Liver (tissue), 9 donors: ENCODE data around the gene RAB11A. TPM values are rescaled to one million over a fixed set of nuclear protein-coding genes. Genes with fewer than 3 reads are reported as not detected.

ENCODE experiments used
- DNase-seq: peaks from one replicate; pipeline ENCODE4 v3.0.0-alpha.2; 2017; ENCODE audit warnings: low spot score
- H3K27ac ChIP-seq, 2 donors: one replicate each; pipeline ENCODE4 v1.7.0; 2013; ENCODE audit warnings: inconsistent platforms in 2 of 2, low read length in 2 of 2, control low read depth in 1 of 2, low read depth in 1 of 2, mild to moderate bottlenecking in 1 of 2
- H3K27me3 ChIP-seq, 4 donors: one replicate each; pipeline versions ENCODE4 v1.6.1 to v1.7.0; 2013; ENCODE audit warnings: low read length in 3 of 4, inconsistent platforms in 1 of 4, mild to moderate bottlenecking in 1 of 4, moderate library complexity in 1 of 4; ENCODE audit not compliant: control insufficient read depth in 4 of 4, insufficient read depth in 4 of 4
- H3K36me3 ChIP-seq, 4 donors: one replicate each; pipeline versions ENCODE4 v1.6.1 to v1.7.0; 2013; ENCODE audit warnings: low read length in 3 of 4, mild to moderate bottlenecking in 3 of 4, low read depth in 1 of 4, moderate library complexity in 1 of 4; ENCODE audit not compliant: control insufficient read depth in 4 of 4, insufficient read depth in 3 of 4
- H3K4me1 ChIP-seq, 4 donors: one replicate each; pipeline versions ENCODE4 v1.6.1 to v1.7.0; 2013; ENCODE audit warnings: low read length in 3 of 4, mild to moderate bottlenecking in 3 of 4, moderate library complexity in 1 of 4; ENCODE audit not compliant: control insufficient read depth in 4 of 4, insufficient read depth in 4 of 4
- H3K4me3 ChIP-seq, 3 donors: one replicate each; pipeline versions ENCODE4 v1.6.1 to v1.7.0; 2013; ENCODE audit warnings: low read length in 3 of 3, control low read depth in 1 of 3, low read depth in 1 of 3, mild to moderate bottlenecking in 1 of 3
- H3K9ac ChIP-seq, 2 donors: one replicate each; pipeline ENCODE4 v1.7.0; 2013; ENCODE audit warnings: low read length in 2 of 2, mild to moderate bottlenecking in 2 of 2, moderate library complexity in 2 of 2, control low read depth in 1 of 2, low read depth in 1 of 2
- H3K9me3 ChIP-seq, 4 donors: one replicate each; pipeline versions ENCODE4 v1.6.1 to v1.7.0; 2013; ENCODE audit warnings: low read length in 3 of 4; ENCODE audit not compliant: control insufficient read depth in 4 of 4
- ATF3 ChIP-seq: IDR thresholded peaks from 2 replicates; pipeline ENCODE4 v1.6.1; 2016; ENCODE audit warnings: antibody characterized with exemption
- CTCF ChIP-seq: fragments of 150-350 bp; IDR thresholded peaks from 2 replicates; pipeline ENCODE4 v1.5.1; 2017; ENCODE audit warnings: improper control_type of control experiment, low read depth, low read length; ENCODE audit not compliant: missing input control
- EGR1 ChIP-seq, 2 donors: IDR thresholded peaks; 2 replicates each; pipeline ENCODE4 v1.6.1; 2016 to 2018; ENCODE audit warnings: antibody characterized with exemption in 2 of 2, low read depth in 2 of 2
- FOXA1 ChIP-seq: IDR thresholded peaks from 2 replicates; pipeline ENCODE4 v1.6.1; 2016; ENCODE audit warnings: antibody characterized with exemption
- FOXA2 ChIP-seq: IDR thresholded peaks from 2 replicates; pipeline ENCODE4 v1.6.1; 2016; ENCODE audit warnings: antibody characterized with exemption
- GABPA ChIP-seq, 2 donors: IDR thresholded peaks in 1 of 2; conservative IDR thresholded peaks in 1 of 2; 2 replicates each; pipeline ENCODE4 v1.6.1; 2016; ENCODE audit warnings: antibody characterized with exemption in 2 of 2, mild to moderate bottlenecking in 1 of 2, moderate library complexity in 1 of 2
- HNF4A ChIP-seq, 2 donors: conservative IDR thresholded peaks; 2 replicates each; pipeline ENCODE4 v1.6.1; 2016; ENCODE audit warnings: antibody characterized with exemption in 2 of 2, mild to moderate bottlenecking in 2 of 2
- HNF4G ChIP-seq: IDR thresholded peaks from 2 replicates; pipeline ENCODE4 v1.6.1; 2016; ENCODE audit warnings: antibody characterized with exemption
- JUND ChIP-seq, 2 donors: IDR thresholded peaks; 2 replicates each; pipeline ENCODE4 v1.6.1; 2016; ENCODE audit warnings: antibody characterized with exemption in 2 of 2
- MAX ChIP-seq: IDR thresholded peaks from 2 replicates; pipeline ENCODE4 v1.6.1; 2016; ENCODE audit warnings: antibody characterized with exemption
- NR2F2 ChIP-seq: IDR thresholded peaks from 2 replicates; pipeline ENCODE4 v1.6.1; 2016; ENCODE audit warnings: antibody characterized with exemption
- RAD21 ChIP-seq, 2 donors: IDR thresholded peaks; 2 replicates each; pipeline ENCODE4 v1.6.1; 2016; ENCODE audit warnings: antibody characterized with exemption in 2 of 2, mild to moderate bottlenecking in 2 of 2
- REST ChIP-seq: IDR thresholded peaks from 2 replicates; pipeline ENCODE4 v1.6.1; 2016; ENCODE audit warnings: antibody characterized with exemption, mild to moderate bottlenecking
- RXRA ChIP-seq, 2 donors: IDR thresholded peaks; 2 replicates each; pipeline ENCODE4 v1.6.1; 2017 to 2018; ENCODE audit warnings: antibody characterized with exemption in 2 of 2, mild to moderate bottlenecking in 1 of 2
- SP1 ChIP-seq: IDR thresholded peaks from 2 replicates; pipeline ENCODE4 v1.6.1; 2018; ENCODE audit warnings: antibody characterized with exemption, mild to moderate bottlenecking
- TAF1 ChIP-seq: conservative IDR thresholded peaks from 2 replicates; pipeline ENCODE4 v1.6.1; 2016; ENCODE audit warnings: antibody characterized with exemption, mild to moderate bottlenecking
- YY1 ChIP-seq: IDR thresholded peaks from 2 replicates; pipeline ENCODE4 v1.6.1; 2016; ENCODE audit warnings: antibody characterized with exemption, mild to moderate bottlenecking
- ZBTB33 ChIP-seq: IDR thresholded peaks from 2 replicates; pipeline ENCODE4 v1.6.1; 2016; ENCODE audit warnings: antibody characterized with exemption
- WGBS: extraction: QIAGEN DNeasy Blood & Tissue Kit; methylation state at CpG from one replicate; pipeline ENCODE4 v1.1.7; 2013; 5-methylcytosine and 5-hydroxymethylcytosine counted together
- polyA plus RNA-seq, 2 donors: library from polyadenylated mRNA; stranded (reverse) in 1 of 2; unstranded in 1 of 2; fragments of 200-250 nt in 1 of 2; fragments of >200 nt in 1 of 2; fragmentation: Nextera tagmentation in 1 of 2; extraction: Ambion mirVana in 1 of 2; gene quantifications; one replicate each; pipeline versions ENCODE4 v1.2.1 to v1.2.3, GENCODE V29; 2013 to 2015
- total RNA-seq, 2 donors: library from RNA; depleted of rRNA; stranded (reverse); fragments of >200 nt; gene quantifications; one replicate each; pipeline ENCODE4 v1.2.3, GENCODE V29; 2014
- donor health status: healthy.
- donor health status: healthy.
- donor health status: healthy.
- donor health status: healthy.
- donor health status: healthy.

Gene RAB11A
- total and polyA plus RNA-seq, 4 donors: 40.6 to 100 (median 81.7) TPM

GRCh38 chr15:65833501-65834205 is 35.6 kb upstream of the RAB11A start:
- Histone ChIP-seq H3K4me3 (no peak overlapping the region), H3K27ac (peak overlapping the region; percentile 84 to 92), H3K36me3 (no peaks in the 10 kb centered on the region), H3K27me3 (no peaks in the 10 kb centered on the region), H3K9me3 (no peaks in the 10 kb centered on the region), H3K9ac (peak overlapping the region; percentile 61 to 88), H3K4me1 (peaks cover 11 to 27% (median 21%) of the 10 kb centered on the region in 4 donors)
- DNase-seq: no peak
- peak in 1 of 2 donors; percentile 21 for TF ChIP-seq RXRA (IDR thresholded peaks at IDR 0.05)
- TF ChIP-seq RAD21 (IDR thresholded peaks at IDR 0.05): no peak
- 54% methylated on average over 4 of the region's 4 CpGs for WGBS

GRCh38 chr15:65834603-65835282 is 34.5 kb upstream of the RAB11A start:
- TF ChIP-seq CTCF (no peak), MAX (no peak), JUND (IDR thresholded peaks at IDR 0.05) (no peak), EGR1 (IDR thresholded peaks at IDR 0.05; ENCODE audit: low read depth in 2 of 2) (no peak), HNF4A (conservative IDR thresholded peaks at IDR 0.05) (no peak), TAF1 (no peak), RXRA (IDR thresholded peaks at IDR 0.05) (no peak), ATF3 (no peak), FOXA2 (no peak), SP1 (no peak), GABPA (IDR thresholded peaks at IDR 0.05 in 1 of 2, conservative IDR thresholded peaks at IDR 0.05 in 1 of 2) (no peak), REST (no peak), RAD21 (IDR thresholded peaks at IDR 0.05) (no peak), HNF4G (no peak), YY1 (no peak), ZBTB33 (no peak), NR2F2 (no peak), FOXA1 (no peak)
- no peak for DNase-seq
- no peaks in the 10 kb centered on the region for H3K27me3 ChIP-seq
- WGBS: 98% methylated on average over 8 of the region's 8 CpGs
- H3K9me3 ChIP-seq: no peaks in the 10 kb centered on the region
- no peaks in the 10 kb centered on the region for H3K36me3 ChIP-seq
- H3K9ac ChIP-seq: no peak overlapping the region
- peaks cover 13 to 27% (median 20%) of the 10 kb centered on the region in 4 donors for H3K4me1 ChIP-seq
- no peak overlapping the region for H3K27ac ChIP-seq
- H3K4me3 ChIP-seq: no peak overlapping the region
